Fibroblast of lung (primary cell): ENCODE results near the gene PSMB1.

ENCODE experiments used
- EZH2 ChIP-seq: IDR thresholded peaks from 2 replicates; pipeline ENCODE4 v1.5.1; 2012; ENCODE audit warnings: low read length, control low read depth, mild to moderate bottlenecking; ENCODE audit errors: missing control alignments
- TF ChIP-seq, protein P1 (sequence below), 2 donors: IDR thresholded peaks in 1 of 2; conservative IDR thresholded peaks in 1 of 2; 1 replicate in 1 of 2; 2 replicates in 1 of 2; pipeline ENCODE4 v1.5.1; 2011 to 2012; ENCODE audit warnings: low read length in 2 of 2, control low read depth in 1 of 2, inconsistent platforms in 1 of 2, low read depth in 1 of 2, mild to moderate bottlenecking in 1 of 2

DNA sequence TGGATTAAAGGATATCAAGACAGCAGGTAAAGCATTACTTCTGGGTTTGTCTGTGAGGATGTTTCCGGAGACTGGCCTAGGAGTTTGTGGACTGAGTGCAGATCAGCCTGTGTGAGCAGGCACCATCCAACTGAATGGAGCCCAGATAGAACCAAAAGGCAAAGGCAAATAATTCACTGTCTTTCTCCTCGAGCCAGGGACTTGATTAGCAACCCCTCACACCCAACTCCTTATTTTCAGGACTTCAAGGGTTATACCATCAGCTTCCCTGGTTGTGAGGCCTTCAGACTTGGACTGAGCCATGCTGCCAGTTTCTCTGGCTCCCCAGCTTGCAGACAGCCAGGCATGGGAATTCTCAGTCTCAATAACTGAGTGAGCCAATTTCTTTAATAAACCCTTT, 19.3 kb downstream of the PSMB1 start:
- TF ChIP-seq, protein P1, sequence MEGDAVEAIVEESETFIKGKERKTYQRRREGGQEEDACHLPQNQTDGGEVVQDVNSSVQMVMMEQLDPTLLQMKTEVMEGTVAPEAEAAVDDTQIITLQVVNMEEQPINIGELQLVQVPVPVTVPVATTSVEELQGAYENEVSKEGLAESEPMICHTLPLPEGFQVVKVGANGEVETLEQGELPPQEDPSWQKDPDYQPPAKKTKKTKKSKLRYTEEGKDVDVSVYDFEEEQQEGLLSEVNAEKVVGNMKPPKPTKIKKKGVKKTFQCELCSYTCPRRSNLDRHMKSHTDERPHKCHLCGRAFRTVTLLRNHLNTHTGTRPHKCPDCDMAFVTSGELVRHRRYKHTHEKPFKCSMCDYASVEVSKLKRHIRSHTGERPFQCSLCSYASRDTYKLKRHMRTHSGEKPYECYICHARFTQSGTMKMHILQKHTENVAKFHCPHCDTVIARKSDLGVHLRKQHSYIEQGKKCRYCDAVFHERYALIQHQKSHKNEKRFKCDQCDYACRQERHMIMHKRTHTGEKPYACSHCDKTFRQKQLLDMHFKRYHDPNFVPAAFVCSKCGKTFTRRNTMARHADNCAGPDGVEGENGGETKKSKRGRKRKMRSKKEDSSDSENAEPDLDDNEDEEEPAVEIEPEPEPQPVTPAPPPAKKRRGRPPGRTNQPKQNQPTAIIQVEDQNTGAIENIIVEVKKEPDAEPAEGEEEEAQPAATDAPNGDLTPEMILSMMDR (conservative IDR thresholded peaks at IDR 0.05 in 1 of 2, IDR thresholded peaks at IDR 0.05 in 1 of 2; ENCODE audit: low read depth in 1 of 2, low read length in 2 of 2) = no peak
- no peak for TF ChIP-seq EZH2
